Ureter (tissue), 1 donor: ENCODE measurements around the gene NUAK1. TPM values are rescaled to one million over a fixed set of nuclear protein-coding genes. Genes with fewer than 3 reads are reported as not detected.

Experiments used
- DNase-seq: peaks from one replicate; pipeline ENCODE4 v3.0.0-alpha.2; 2020; ENCODE audit warnings: low spot score
- total RNA-seq: library from RNA; stranded (reverse); gene quantifications from one replicate; pipeline ENCODE4 v1.2.4, GENCODE V29; 2023
- donor health status: DM: yes; HTN: yes; CAD: no.

Gene NUAK1
- total RNA-seq, 1 donor from 2014 or later: 16.0 TPM

- no peak for DNase-seq
These were observed 28.0 kb downstream of the NUAK1 start for GRCh38 chr12:106110626-106111300.

GRCh38 chr12:106109168-106109910 lies 29.4 kb downstream of the NUAK1 start:
- no peak for DNase-seq

- DNase-seq: no peak
These were observed 30.4 kb downstream of the NUAK1 start for GRCh38 chr12:106108185-106108835.

DNA sequence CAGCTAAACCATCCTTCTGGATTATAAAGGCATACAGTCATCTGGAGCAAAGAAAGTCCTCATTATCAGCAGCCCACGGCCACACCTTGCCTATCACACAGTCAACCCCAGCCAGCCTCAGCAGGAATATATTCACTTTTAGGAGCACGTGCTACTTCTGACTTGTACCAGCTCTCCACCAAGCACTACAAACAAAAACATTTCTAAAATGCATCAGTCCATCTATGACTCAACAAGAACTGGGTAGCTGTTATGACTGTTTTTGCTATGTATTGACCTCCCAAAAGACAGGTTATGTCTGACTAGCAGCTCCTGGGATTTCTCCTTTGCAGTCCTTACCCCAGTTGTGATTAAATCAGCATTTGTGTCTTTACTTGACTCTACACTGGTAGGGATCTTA lies 31.2 kb downstream of the NUAK1 start:
- DNase-seq: no peak

DNA sequence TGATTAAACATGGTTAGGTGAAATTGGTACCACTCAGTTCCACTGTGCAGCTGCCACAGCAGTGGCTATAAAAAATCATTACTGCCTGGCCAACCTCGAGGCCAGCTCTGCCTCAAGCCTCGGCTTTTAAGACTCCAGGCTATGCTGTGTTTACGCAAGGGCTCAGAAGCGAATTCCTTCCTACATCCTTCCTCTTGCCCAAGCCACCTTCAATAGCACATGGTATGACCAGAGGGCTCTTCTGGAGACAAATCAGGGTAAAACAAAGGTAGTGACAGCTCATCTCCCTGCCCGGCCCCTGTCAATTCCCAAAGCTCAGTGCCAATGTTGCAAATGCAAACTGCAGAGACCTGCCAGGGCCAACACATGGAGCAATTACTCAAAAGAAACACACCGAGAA lies 31.9 kb downstream of the NUAK1 start:
- DNase-seq: no peak

DNA sequence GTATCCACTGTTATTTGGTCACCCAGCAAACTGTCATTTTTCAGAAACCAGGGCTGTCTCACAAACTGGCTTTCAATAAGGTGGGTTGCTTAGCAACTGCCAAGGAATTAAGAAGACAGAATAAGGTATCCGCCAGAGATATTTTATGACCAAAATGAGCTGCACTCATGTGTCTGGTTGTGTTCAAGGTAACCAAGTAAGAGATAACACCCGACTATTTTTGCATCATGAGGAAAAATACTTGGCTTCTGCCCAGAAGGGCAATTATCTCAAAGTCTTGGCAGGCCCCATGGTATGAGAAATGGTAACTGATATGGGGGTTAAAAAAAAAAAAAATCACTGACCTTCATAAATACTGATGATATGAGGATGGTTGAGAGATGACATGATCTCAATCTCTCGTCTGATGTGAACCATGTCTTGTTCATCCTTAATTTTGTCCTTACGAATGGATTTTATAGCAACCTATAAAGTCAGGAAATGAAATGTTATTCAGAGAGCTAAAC lies 32.6 kb downstream of the NUAK1 start:
- no peak for DNase-seq

GRCh38 chr12:106101803-106102202 lies 37.0 kb downstream of the NUAK1 start:
- DNase-seq: no peak

DNA sequence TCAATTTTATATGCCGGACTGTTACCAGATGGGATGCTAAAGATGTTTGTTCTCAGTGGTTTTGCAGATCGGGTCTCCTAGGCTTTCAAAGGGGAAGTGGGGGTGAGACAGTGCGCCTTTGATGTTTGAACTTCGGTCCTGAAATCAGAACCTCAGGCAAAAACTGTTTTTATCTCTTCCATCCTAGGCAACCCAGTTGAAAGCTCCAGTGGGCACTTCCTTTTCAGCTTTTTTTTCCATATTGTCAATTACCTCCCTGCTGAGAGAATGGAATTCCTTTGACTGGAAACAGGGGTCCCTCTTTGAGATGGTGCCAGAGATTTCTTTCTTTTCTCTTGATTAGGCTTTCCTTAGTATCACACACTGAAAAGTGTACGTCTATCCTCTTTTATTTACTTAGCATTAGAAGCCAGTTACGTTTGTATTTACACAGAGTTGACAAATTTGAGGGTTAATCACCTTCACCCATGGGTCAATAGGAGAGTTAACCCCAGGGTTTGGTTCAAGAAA lies 40.0 kb downstream of the NUAK1 start:
- DNase-seq: no peak

- no peak for DNase-seq
These were observed 41.7 kb downstream of the NUAK1 start for GRCh38 chr12:106097011-106097410.

DNA sequence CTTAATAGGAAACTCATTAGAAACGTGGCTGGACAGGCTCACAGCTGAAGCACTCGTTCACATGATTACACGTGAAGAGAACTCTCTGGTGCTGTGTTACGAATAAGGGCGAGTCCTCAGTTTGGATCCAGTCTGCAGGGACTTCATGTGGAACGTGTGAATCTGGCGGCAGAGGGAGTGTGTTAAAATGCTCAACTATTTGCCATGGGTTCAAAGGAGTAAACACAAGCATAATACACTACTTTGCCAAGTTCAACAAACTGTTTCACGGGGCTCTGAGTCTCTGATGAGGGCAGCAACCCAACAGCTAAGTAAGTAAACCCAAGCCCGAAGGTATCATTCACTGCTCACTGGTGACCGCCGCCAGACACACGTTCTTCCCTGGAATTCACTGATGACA lies 42.4 kb downstream of the NUAK1 start:
- DNase-seq: no peak

- DNase-seq: no peak
These were observed 44.5 kb downstream of the NUAK1 start for GRCh38 chr12:106094304-106094703.

DNA sequence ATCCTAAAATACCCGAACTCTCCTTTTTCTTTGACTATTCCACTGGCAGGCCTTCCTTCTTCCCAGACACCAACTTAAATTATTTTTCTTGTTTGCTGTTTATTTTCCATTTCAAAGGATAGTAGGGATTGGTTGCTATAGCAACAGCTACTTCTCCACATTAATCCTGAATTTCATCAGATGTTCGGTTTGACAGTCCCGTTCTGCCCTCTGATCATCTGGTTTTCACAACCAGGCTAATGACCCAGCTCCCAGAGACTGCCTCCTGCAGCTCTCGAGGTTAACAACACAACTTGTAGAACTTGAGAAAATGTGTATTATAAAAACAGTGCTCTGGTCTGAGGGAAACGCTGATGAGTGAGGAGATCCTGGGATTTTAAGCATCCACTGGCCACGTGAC lies 45.5 kb downstream of the NUAK1 start:
- DNase-seq: no peak

DNA sequence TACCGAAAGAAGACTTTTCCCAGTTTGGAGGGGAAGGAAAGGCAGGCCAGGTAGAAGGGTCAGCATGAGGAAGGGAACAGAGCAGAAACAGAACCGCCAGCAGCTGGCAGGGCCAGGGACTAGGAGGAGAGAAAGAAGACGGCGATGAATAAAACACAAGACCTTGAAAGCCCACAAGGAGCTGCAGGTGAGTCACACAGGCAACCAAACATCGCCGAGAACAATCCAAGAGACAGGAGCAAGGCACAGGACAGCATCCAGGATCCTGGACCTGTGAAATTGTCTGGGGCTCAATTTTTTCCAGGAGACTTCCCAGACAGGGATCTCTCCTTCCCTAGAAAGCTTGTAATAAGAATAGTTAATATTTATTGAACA lies 47.3 kb downstream of the NUAK1 start:
- DNase-seq: no peak

GRCh38 chr12:106090591-106091445 lies 47.9 kb downstream of the NUAK1 start:
- DNase-seq: no peak

DNA sequence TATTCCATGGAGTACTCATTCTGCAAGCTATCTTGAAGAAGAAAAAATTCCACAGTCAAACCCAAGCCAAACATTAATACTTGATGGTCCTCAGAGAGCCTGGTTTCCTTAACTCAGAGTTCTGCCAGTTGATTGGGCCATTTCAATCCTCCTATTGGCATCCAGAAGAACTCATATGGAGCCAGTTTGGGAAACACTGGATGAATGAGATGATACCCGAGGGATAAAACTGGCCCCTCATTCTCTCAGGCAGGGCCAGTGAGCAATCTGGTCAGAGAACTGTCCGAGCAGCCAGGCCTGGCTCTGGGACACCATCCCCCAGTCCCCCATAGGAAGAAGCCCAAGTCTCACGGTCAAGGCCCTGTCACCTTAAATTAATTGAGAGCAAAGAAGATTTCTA lies 48.8 kb downstream of the NUAK1 start:
- DNase-seq: no peak

- no peak for DNase-seq
These were observed 49.8 kb downstream of the NUAK1 start for GRCh38 chr12:106088811-106089485.

GRCh38 chr12:106088246-106088808 lies 50.4 kb downstream of the NUAK1 start:
- DNase-seq: no peak

GRCh38 chr12:106086696-106087095 lies 52.1 kb downstream of the NUAK1 start:
- DNase-seq: no peak

DNA sequence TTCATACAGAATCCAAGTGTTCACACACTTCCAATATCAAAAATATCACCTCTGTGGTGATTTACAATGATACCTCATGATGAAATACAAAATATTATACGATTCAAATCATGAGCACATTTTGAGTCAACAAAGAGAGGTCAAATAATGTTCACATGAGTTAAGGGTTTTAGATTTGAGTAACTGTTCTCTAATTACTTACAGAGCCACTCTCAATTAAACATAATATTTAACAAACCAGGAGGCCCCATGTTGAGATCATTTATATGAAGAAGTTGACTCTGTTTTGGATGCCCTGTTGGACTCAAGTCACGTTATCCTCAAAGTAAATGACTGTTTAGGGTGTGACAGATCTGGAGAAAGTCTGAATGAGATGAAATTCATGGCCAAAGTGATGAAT lies 53.5 kb downstream of the NUAK1 start:
- no peak for DNase-seq

DNA sequence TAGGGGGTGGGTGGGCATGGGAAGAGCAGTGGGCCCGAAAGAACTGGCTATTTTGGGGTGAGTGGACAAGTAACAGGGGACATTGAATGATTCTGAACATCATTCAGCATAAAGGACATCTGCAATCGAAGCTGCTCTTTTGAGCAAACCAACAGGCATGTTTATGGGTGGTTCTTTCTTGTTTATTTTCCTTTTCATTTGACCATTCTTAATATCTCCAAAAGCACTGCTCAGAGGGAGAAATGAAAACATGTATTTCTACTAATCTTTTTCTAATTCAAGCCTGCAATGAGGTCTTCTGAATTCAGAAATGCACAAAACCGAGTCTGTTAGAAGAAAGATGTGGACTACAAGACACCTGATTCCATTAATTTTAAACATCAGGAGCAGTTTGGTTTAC lies 54.0 kb downstream of the NUAK1 start:
- no peak for DNase-seq
